Testis (tissue), 2 donors: ENCODE data around the gene RUNDC3A.

Experiments
- POLR2A ChIP-seq: fragments of 450-650 bp; IDR thresholded peaks from one replicate; pipeline ENCODE4 v1.6.1; 2017; ENCODE audit warnings: antibody characterized with exemption, mild to moderate bottlenecking, moderate library complexity
- TF ChIP-seq, protein P1 (sequence below), 3 experiments: fragments of 450-650 bp in 2 of 3; fragments of 200-600 bp in 1 of 3; sonication (generic) in 1 of 3; IDR thresholded peaks; one replicate each; pipeline ENCODE4 v1.5.1; 2016 to 2019; ENCODE audit warnings: antibody characterized with exemption in 3 of 3, mild to moderate bottlenecking in 2 of 3, moderate library complexity in 1 of 3

DNA sequence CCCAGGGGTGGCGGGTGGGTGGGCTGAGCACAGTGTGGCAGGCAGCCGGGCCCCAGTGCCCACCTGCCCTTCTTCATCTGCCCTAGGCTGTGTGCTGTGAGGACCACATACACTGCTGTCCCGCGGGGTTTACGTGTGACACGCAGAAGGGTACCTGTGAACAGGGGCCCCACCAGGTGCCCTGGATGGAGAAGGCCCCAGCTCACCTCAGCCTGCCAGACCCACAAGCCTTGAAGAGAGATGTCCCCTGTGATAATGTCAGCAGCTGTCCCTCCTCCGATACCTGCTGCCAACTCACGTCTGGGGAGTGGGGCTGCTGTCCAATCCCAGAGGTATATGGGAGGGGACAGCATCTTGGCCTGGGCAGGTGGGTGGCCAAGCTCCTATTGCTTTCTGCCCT lies 43.1 kb downstream of the RUNDC3A start:
- TF ChIP-seq, protein P1, sequence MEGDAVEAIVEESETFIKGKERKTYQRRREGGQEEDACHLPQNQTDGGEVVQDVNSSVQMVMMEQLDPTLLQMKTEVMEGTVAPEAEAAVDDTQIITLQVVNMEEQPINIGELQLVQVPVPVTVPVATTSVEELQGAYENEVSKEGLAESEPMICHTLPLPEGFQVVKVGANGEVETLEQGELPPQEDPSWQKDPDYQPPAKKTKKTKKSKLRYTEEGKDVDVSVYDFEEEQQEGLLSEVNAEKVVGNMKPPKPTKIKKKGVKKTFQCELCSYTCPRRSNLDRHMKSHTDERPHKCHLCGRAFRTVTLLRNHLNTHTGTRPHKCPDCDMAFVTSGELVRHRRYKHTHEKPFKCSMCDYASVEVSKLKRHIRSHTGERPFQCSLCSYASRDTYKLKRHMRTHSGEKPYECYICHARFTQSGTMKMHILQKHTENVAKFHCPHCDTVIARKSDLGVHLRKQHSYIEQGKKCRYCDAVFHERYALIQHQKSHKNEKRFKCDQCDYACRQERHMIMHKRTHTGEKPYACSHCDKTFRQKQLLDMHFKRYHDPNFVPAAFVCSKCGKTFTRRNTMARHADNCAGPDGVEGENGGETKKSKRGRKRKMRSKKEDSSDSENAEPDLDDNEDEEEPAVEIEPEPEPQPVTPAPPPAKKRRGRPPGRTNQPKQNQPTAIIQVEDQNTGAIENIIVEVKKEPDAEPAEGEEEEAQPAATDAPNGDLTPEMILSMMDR (IDR thresholded peaks at IDR 0.05): no peak
- TF ChIP-seq POLR2A: no peak
